Epithelial cell of esophagus (primary cell): ENCODE measurements around the gene RPS27L.

Experiments used
- DNase-seq: peaks from one replicate; pipeline ENCODE4 v3.0.0; 2010; ENCODE audit warnings: low read depth
- H3K4me3 ChIP-seq: 2 replicates; pipeline ENCODE4 v1.5.1; 2011; ENCODE audit warnings: mild to moderate bottlenecking, low read length, control low read depth
- CTCF ChIP-seq: IDR thresholded peaks from 2 replicates; pipeline ENCODE4 v1.5.1; 2011; ENCODE audit warnings: low read depth, mild to moderate bottlenecking, low read length, control low read depth, inconsistent platforms; ENCODE audit not compliant: insufficient read depth; ENCODE audit errors: missing control alignments

The RPS27L gene

GRCh38 chr15:63146684-63147083 lies 10.6 kb downstream of the RPS27L start:
- no peak for DNase-seq
- H3K4me3 ChIP-seq = no peak overlapping the region
- TF ChIP-seq CTCF = no peak

GRCh38 chr15:63145426-63145825 lies 11.9 kb downstream of the RPS27L start:
- TF ChIP-seq CTCF = no peak
- no peak overlapping the region for H3K4me3 ChIP-seq
- no peak for DNase-seq

- H3K4me3 ChIP-seq = no peak overlapping the region
- no peak for TF ChIP-seq CTCF
- no peak for DNase-seq
Measured at GRCh38 chr15:63140936-63141335, 16.3 kb downstream of the RPS27L start.

- DNase-seq = no peak
- no peak overlapping the region for H3K4me3 ChIP-seq
- no peak for TF ChIP-seq CTCF
Measured at GRCh38 chr15:63136742-63137141, 20.5 kb downstream of the RPS27L start.

GRCh38 chr15:63135804-63136203 lies 21.5 kb downstream of the RPS27L start:
- TF ChIP-seq CTCF = no peak
- H3K4me3 ChIP-seq = no peak overlapping the region
- DNase-seq = peak; percentile 90

GRCh38 chr15:63135281-63135680 lies 22.0 kb downstream of the RPS27L start:
- no peak for TF ChIP-seq CTCF
- peak; percentile 8 for DNase-seq
- H3K4me3 ChIP-seq = no peak overlapping the region

GRCh38 chr15:63134245-63134985 lies 22.9 kb downstream of the RPS27L start:
- no peak overlapping the region for H3K4me3 ChIP-seq
- no peak for TF ChIP-seq CTCF
- no peak for DNase-seq
